Subcutaneous adipose tissue (tissue), 4 donors: ENCODE data around the gene RRM1. TPM values are rescaled to one million over a fixed set of nuclear protein-coding genes. Genes with fewer than 3 reads are reported as not detected.

Experiments
- total RNA-seq, 4 donors: library from RNA; depleted of rRNA; stranded (reverse); fragments of >200 nt; gene quantifications; one replicate each; pipeline ENCODE4 v1.1.0, GENCODE V29; 2016
- TF ChIP-seq, protein P1 (sequence below): fragments of 450-650 bp; IDR thresholded peaks from one replicate; pipeline ENCODE4 v1.5.1; 2016; ENCODE audit warnings: low read depth, mild to moderate bottlenecking, control low read depth, antibody characterized with exemption, moderate library complexity

RRM1 gene
- total RNA-seq, 4 donors from 2014 or later, result 26.0 to 52.4 (median 40.5) TPM

DNA sequence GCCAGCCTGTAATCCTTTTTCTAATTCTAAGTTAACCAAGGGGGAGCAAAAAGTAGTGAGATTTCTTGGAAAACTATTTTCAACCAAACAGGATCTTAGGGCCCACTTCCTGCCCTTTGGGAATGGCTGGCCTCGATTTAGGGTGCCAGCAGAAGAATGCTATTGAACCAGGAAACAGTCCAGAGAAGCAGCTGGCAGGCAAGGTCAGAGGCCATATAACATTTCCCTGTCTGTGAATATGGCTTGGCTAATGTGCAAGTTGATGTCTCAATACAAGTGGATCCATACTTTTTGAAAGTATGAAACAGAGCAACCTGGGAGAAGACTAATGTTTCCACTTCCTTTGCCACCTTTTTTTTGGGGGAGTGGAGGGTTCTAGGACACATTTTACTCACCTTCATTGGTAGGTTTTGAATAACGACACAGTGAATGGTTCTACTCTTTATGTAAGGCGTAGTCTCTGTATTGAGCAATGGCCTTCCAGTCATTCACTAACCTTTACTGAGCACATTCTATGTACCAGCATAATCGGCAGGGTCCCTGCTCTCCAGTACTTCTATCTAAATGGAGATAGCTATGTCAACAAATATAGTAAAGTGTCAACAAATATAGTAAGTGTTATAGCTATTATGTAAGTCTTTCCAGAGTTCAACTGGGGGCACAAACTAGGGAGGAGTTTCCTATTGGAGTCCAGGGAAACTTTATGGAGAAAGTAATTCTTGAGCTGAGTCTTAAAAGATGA is 34.2 kb upstream of the RRM1 start:
- TF ChIP-seq, protein P1, sequence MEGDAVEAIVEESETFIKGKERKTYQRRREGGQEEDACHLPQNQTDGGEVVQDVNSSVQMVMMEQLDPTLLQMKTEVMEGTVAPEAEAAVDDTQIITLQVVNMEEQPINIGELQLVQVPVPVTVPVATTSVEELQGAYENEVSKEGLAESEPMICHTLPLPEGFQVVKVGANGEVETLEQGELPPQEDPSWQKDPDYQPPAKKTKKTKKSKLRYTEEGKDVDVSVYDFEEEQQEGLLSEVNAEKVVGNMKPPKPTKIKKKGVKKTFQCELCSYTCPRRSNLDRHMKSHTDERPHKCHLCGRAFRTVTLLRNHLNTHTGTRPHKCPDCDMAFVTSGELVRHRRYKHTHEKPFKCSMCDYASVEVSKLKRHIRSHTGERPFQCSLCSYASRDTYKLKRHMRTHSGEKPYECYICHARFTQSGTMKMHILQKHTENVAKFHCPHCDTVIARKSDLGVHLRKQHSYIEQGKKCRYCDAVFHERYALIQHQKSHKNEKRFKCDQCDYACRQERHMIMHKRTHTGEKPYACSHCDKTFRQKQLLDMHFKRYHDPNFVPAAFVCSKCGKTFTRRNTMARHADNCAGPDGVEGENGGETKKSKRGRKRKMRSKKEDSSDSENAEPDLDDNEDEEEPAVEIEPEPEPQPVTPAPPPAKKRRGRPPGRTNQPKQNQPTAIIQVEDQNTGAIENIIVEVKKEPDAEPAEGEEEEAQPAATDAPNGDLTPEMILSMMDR, result no peak

DNA sequence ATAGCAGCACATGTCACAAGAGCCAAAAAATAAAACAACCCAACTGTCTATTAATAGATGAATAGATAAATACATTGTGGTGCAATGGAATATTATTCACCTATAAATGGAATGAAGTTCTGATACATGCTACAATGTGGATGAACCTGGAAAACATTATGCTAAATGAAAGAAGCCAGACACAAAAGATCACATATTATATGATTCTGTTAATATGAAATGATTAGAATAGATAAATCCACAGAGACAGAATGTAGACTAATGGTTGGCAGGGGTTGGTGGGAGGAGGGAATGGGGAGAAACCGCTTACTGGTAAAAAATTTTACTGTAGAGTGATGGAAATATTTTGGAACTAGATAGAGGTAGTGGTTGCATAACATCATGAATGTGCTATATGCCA is 32.9 kb upstream of the RRM1 start:
- TF ChIP-seq, protein P1, result no peak

DNA sequence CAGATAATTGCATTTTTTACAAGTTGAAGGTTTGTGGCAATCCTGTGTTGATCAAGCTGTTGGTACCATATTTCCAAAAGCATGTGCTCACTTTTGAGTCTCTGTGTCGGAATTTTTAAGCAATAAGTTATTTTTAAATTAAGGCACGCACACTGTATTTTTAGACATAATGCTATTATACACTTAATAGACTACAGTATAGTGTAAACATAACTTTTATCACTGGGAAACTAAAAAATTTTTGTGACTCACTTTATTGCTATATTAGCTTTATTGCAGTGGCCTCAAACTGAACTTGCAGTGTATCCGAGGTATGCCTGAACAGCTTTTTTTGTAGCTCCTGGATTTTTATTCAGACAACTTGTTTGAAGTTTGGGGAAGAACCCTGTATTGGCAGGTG is 31.3 kb upstream of the RRM1 start:
- TF ChIP-seq, protein P1, result no peak

DNA sequence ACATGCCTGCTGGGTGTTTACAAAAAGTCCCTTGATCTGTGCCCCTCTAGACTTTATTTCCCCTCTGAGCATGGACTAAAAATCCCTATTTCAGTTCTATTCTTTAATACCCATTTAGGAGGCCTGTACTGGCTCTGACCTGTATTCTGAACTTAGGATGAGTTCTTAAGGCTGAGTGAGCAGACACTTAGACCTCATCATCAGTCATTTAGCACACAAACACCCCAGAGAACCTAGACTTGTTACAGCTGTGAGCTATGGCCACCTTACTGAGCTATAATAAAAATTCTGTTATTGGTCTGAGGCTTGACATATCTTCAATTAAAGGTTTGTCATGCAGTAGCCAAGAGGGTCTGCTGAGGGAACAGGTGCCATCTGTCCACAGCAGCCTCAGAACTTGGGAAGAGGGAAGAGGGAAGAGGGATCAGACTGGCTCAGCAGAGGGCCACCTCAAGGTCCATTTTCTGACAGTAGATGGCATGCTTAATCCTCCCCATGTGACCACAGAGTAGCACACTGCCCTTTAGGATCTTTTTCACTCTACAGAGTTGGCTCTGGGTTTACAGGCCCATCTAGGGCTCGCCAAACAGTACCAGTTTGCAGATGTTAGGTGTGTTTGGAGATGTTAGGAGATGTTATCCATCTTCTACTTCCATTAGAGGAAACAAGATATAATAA is 30.2 kb upstream of the RRM1 start:
- TF ChIP-seq, protein P1, result no peak

DNA sequence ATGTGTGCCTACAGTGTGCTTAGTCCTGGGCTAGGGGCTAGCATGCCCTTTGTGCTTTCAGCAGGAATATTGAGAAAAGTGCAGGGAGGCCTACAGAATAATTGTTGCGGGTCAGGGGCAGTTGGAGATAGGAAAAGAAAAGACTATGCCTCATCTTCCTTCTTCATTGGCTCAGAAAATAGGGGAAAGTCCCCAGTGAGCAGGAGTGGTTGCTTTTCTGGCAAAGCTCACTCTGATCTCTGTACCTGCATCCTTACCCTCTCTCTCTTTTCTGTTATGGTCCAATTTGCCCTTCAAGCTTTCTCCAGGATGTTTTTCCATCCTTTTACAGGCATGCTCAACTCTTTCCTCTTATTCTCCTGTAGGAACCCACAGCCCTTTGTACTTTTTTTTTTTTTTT is 29.5 kb upstream of the RRM1 start:
- TF ChIP-seq, protein P1, result no peak

DNA sequence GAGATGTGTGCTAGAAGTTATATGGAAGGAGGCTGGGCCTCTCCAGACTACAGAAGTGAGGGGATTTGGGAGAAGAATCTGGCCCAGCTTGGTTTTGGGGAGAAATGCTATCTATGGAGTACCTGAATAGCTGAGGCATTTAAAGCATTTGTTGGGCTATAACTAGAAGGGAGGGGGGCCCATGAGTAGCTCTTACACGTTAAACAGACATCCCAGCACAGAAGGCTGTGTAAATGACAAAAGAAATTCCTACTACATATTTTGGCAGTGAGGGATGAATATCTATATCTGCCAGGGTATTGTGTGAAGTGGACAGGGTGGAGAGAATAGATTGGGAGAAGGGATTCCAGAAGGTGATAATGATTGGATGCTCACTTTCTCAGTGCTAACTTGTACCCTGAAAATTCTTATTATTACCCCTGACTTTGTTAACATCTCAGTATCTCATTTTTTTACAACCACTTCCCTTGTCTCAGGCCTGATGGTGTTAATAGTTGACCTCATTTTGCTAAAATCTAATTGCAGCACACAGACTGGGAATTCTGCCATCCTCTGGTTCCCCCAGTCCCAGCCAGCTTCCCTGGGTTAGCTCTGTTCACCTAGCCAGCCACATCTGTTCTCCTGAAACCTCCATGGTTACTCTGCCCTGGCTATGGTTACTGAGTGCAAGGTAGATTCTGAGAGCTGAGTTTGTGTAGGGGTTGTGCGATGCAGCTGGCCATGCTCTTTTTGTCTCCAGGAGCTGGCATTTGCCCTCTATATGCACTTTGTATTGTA is 28.8 kb upstream of the RRM1 start:
- TF ChIP-seq, protein P1, result no peak

DNA sequence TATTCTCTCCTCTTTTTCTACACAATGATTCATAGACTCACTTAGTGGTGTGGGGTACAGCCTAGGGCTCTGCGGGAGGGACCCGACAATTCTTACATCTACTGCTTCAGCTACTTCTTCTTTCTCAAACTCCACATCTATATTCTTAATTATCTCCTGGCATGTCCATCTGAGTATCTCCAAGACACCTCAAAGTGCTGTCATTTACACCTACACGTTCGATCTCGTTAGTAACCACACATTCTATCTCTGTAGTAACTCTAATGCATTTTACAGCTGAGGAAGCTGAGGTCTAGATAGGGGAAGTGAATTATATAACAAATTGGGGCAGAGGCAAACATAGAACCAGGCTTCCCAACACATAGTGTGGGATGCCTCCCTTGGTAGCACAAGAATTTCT is 27.7 kb upstream of the RRM1 start:
- TF ChIP-seq, protein P1, result no peak
